Skeletal muscle satellite cell (primary cell): Measurements from ENCODE around the gene ADI1.

Source experiments
- H3K27me3 ChIP-seq: 2 replicates; pipeline ENCODE4 v1.7.0; 2013; ENCODE audit warnings: low read length; ENCODE audit not compliant: control insufficient read depth, insufficient read depth
- H3K36me3 ChIP-seq: 2 replicates; pipeline ENCODE4 v1.7.0; 2013; ENCODE audit warnings: mild to moderate bottlenecking, control low read depth, low read length; ENCODE audit not compliant: insufficient read depth
- H3K4me1 ChIP-seq: 2 replicates; pipeline ENCODE4 v1.7.0; 2013; ENCODE audit warnings: low read length; ENCODE audit not compliant: control insufficient read depth, insufficient read depth
- H3K4me2 ChIP-seq: 2 replicates; pipeline ENCODE4 v1.7.0; 2013; ENCODE audit warnings: mild to moderate bottlenecking, low read length
- H3K4me3 ChIP-seq: 2 replicates; pipeline ENCODE4 v1.7.0; 2013; ENCODE audit warnings: low read length
- H3K9ac ChIP-seq: 2 replicates; pipeline ENCODE4 v1.7.0; 2013; ENCODE audit warnings: mild to moderate bottlenecking, low read depth, low read length, moderate library complexity
- H3K9me3 ChIP-seq: replicated peaks from 2 replicates; pipeline ENCODE4 v1.7.0; 2013; ENCODE audit warnings: mild to moderate bottlenecking, control low read depth, low read length

Gene ADI1

DNA sequence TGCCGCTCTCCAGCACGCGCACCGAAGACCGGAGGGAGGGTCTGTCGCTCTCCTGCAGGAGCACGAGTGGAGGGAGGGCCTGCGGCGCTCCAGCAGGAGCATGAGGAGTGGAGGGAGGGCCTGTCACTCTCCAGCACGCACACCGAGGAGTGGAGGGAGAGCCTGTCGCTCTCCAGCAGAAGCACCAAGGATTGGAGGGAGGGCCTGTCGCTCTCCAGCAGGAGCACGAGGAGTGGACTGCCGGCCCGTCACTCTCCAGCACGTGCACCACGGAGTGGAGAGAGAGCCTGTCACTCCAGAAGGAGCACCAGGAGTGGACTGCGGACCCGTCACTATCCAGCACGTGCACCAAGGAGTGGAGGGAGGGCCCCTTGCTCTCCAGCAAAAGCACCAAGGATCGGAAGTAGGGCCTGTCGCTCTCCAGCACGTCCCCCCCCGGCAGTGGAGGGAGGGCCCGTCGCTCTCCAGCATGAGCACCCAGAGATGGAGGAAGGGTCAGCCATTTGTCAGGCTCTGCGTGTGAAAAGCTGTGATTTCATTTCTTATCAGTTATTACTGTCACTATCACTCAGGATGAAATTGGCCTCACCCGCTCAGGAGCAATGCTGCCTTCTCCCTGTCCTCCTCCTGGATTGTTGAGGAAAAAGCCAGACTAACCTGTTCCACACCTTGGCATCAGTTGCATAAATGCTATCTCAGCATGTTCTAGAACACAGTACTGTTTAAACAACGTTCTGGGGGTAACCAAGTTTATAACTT is 35.9 kb downstream of the ADI1 start:
- H3K27me3 ChIP-seq, result no peaks in the 10 kb centered on the region
- no peak overlapping the region for H3K4me2 ChIP-seq
- peaks cover 21% of the 10 kb centered on the region for H3K36me3 ChIP-seq
- peaks cover 8% of the 10 kb centered on the region for H3K4me1 ChIP-seq
- H3K4me3 ChIP-seq, result no peak overlapping the region
- no peaks in the 10 kb centered on the region for H3K9me3 ChIP-seq
- no peak overlapping the region for H3K9ac ChIP-seq

DNA sequence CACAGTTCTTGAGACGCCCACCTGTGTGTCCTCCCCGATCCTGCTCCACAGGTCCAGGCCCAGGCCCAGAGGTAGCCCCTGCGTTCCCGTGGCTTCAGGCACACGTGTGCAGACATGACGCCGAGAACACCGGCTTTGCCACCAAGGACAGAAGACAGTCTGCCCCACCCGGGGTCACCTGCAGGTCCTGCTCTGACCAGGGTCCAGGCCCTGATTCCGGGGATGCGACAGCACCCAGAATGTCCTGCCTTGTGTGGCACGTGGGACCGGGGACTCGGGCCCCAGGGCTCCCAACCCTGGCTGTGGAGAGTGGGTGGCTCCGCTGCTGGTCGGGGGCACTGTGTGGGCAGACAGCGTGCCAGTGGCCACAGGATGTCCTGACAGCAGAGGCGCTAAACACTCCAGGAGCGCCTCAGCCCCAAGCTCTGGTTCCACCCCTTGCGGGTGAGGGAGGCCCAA is 36.9 kb downstream of the ADI1 start:
- H3K4me1 ChIP-seq, result peaks cover 3% of the 10 kb centered on the region
- H3K27me3 ChIP-seq, result no peaks in the 10 kb centered on the region
- no peak overlapping the region for H3K4me2 ChIP-seq
- no peak overlapping the region for H3K9ac ChIP-seq
- no peaks in the 10 kb centered on the region for H3K9me3 ChIP-seq
- peaks cover 28% of the 10 kb centered on the region for H3K36me3 ChIP-seq
- no peak overlapping the region for H3K4me3 ChIP-seq

DNA sequence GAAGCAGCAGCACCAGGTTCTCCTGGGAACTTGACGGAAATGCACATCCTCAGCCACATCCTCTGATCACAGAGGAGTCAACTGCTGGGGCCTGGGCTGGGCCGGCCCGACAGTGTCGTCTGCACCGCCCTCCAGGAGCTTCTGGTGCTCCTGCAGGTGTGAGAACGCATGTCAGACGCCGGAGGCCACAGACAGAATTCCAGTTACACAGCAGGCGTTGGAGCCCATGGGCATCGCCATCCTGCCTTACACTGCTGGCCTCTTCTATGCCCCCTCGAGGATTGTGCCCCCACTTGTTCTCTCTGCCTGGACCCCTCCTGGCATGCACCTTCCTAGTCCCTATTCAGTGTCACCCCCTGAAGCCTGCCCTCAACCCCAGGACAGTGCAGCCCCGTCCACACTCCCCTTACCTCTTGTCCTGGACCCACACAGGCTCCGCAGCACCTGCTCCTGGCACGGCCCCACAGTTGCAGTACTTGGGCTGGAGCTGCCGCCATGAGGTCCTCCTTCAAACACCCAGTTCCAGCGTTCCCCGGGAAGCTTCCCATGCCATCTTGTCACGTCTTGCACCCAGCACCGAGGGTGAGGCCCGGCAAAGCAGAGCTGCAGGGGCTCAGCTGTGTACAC is 37.5 kb downstream of the ADI1 start:
- H3K4me2 ChIP-seq, result no peak overlapping the region
- no peak overlapping the region for H3K4me3 ChIP-seq
- no peaks in the 10 kb centered on the region for H3K27me3 ChIP-seq
- no peaks in the 10 kb centered on the region for H3K4me1 ChIP-seq
- no peak overlapping the region for H3K9ac ChIP-seq
- no peaks in the 10 kb centered on the region for H3K9me3 ChIP-seq
- H3K36me3 ChIP-seq, result peaks cover 28% of the 10 kb centered on the region

DNA sequence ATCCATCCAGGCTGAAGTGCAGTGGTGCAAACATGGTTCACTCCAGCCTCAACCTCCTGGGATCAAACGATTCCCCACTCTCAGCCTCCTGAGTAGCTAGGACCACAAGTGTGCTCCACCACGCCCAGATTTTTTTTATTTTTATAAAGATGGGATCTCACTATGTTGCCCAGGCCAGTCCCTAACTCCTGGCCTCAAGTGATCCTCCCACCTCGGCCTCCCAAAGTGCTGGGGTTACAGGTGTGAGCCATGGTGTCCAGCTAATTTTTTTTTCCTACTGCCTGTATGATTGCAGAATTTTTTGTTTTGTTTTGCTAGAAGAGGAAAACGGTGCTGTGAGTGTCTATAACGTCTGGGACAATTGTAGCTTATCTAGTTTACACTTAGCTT is 38.3 kb downstream of the ADI1 start:
- peaks cover 7% of the 10 kb centered on the region for H3K4me1 ChIP-seq
- no peak overlapping the region for H3K4me3 ChIP-seq
- H3K9ac ChIP-seq, result no peak overlapping the region
- peaks cover 28% of the 10 kb centered on the region for H3K36me3 ChIP-seq
- no peak overlapping the region for H3K4me2 ChIP-seq
- H3K27me3 ChIP-seq, result no peaks in the 10 kb centered on the region
- no peaks in the 10 kb centered on the region for H3K9me3 ChIP-seq

DNA sequence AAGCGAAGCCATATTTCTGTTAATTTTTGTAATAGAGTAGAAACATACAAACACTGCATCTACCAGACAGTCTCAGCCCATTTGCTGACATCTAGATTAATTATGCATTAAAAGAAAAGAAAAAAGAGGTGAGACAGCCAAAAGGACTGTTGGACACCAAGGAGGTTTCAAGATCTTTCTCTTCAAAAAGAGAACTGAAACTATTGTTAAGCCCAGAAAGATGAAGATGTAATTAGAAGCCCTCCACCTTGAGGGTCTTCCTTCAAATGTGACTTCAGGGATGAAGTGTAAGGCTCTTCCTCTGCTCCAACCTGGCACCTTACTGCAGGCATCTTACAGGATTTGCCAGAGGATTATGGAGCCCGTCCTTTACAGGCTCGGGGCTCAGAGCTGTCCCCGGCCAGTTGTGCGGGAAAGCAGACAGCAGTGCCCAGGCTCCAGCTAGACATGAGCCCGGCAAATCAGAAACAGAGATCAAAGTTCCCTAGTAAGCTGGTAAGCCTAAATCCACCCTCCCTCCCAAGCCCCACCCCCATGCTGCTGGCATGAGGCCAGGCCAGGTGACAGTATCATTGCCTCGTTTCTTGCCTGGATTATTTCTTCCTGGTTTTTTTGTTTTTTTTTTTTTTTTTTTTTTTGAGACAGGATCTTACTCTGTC is 38.9 kb downstream of the ADI1 start:
- H3K36me3 ChIP-seq, result peaks cover 28% of the 10 kb centered on the region
- H3K9me3 ChIP-seq, result no peaks in the 10 kb centered on the region
- H3K9ac ChIP-seq, result no peak overlapping the region
- H3K4me2 ChIP-seq, result no peak overlapping the region
- no peaks in the 10 kb centered on the region for H3K27me3 ChIP-seq
- no peak overlapping the region for H3K4me3 ChIP-seq
- peaks cover 13% of the 10 kb centered on the region for H3K4me1 ChIP-seq

DNA sequence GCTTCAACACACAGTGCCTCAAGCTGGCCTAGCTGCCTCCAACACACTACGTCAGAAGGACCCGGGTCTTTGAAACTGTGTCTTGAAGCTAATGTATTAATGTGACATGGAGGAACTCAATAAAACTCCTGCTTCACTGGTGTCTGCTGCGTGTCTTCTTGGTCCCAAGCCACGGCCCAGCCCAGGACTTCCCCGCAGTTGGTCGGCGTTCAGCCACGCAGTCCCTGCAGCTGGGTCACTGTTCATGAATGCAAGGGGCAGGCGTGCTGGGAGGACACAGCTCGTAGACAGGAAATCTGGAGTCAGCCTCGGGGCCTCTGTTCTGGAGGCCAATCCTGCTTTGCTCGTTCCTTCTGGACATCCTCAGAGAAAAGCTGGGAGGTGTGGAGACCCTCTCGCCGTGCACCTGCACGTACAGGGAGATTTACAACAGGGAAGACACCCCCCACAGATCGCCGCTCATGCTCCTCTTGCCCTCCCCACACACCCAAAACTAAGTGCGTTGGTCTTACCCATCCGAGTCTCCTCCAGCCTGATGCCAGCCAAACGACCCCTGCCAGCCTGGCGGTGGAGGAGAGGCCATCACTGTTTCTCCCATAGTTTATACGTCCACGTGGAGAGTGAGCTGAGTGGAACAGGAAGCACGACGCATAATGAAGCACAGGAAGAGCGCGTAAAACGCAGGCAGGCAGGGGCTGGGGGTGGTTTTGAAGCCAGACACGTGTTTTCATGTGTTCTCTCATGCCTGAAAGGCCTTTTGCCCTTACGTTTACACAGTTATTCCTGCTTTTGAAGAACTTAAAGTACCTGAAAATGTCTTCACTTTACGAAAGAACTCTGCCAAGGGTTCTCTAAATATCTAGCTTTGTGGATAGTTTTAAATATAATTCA is 39.7 kb downstream of the ADI1 start:
- H3K9me3 ChIP-seq, result no peaks in the 10 kb centered on the region
- H3K4me3 ChIP-seq, result no peak overlapping the region
- H3K4me2 ChIP-seq, result no peak overlapping the region
- H3K9ac ChIP-seq, result no peak overlapping the region
- H3K4me1 ChIP-seq, result peaks cover 14% of the 10 kb centered on the region
- H3K27me3 ChIP-seq, result no peaks in the 10 kb centered on the region
- peaks cover 28% of the 10 kb centered on the region for H3K36me3 ChIP-seq

DNA sequence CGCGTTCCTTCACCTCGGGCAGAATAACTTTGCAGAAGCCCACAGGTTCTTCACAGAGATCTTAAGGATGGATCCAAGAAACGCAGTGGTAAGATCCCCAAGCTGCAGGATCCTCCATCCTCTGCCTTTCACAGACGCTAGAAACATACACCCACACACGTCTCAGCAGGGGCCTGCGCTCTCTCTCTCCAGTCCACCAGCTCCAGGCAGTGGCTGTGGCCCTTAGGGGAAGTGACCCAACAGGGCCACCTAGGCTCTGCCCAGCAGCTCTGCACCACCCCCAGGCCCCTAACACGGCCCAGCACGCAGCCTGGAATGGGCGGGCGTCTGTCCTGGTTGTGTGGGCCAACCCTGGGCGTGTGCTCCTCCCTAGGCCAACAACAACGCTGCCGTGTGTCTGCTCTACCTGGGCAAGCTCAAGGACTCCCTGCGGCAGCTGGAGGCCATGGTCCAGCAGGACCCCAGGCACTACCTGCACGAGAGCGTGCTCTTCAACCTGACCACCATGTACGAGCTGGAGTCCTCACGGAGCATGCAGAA is 40.4 kb downstream of the ADI1 start:
- peaks cover 35% of the 10 kb centered on the region for H3K36me3 ChIP-seq

DNA sequence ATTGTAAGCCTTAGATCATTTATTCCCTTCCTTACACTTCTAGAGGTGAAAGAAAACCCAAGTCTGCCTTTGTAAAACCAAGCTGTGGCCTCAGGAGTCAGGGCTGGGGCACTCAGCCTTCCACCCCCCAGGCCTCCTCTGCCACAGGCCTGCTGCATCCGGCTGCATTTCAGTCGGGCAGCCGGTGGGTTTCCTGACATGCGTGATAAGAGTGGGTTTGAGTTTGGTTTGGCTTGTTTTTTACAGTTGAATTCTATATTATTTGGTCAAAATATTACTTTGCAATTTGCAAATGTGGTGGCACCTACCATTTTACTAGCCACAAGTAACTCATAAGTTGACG is 42.4 kb downstream of the ADI1 start:
- Histone ChIP-seq H3K4me1 (peaks cover 14% of the 10 kb centered on the region), H3K9ac (no peak overlapping the region), H3K4me2 (peak overlapping the region; percentile 71), H3K27me3 (no peaks in the 10 kb centered on the region), H3K36me3 (peaks cover 43% of the 10 kb centered on the region), H3K9me3 (no peaks in the 10 kb centered on the region), H3K4me3 (no peak overlapping the region)

More for the DNA sequence above, 40.4 kb downstream of the ADI1 start:
- no peaks in the 10 kb centered on the region for H3K9me3 ChIP-seq
- no peaks in the 10 kb centered on the region for H3K27me3 ChIP-seq
- no peak overlapping the region for H3K4me2 ChIP-seq
- H3K9ac ChIP-seq, result no peak overlapping the region
- H3K4me1 ChIP-seq, result peaks cover 14% of the 10 kb centered on the region
- H3K4me3 ChIP-seq, result no peak overlapping the region

DNA sequence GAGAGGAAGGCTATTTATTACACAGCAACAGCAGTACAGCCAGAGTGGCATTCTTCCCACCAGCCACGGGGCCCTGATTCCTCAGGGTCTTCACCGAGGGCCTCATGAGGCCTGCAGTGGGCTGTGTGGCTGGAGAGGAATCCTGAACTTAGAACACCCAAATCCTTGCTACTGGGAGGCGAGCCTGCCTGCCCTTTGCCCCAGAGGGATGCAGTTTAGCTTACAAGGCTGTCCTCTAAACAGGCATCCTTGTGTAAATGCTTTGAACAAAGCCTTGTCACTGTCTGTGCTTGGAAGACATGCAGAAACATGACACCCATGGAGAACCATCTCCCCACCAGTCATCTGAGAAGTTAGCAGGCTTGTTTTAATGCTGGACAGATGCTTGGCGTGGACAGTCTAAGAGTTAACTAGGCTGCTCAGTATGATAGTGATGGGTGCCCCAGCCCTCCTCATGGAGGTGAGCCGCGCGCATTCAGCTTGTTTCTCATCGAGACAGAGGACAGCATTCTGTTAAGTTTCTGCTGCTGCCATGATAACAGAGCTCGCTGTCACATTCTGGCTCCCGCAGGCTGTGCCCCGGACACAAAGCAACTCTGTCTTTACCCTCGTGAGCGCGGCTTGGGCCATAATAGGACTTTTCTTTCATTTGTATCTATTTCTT is 42.9 kb downstream of the ADI1 start:
- H3K9ac ChIP-seq, result peak overlapping the region; percentile 54
- H3K36me3 ChIP-seq, result peaks cover 43% of the 10 kb centered on the region
- H3K4me2 ChIP-seq, result peak overlapping the region; percentile 71
- no peaks in the 10 kb centered on the region for H3K9me3 ChIP-seq
- H3K4me1 ChIP-seq, result peaks cover 17% of the 10 kb centered on the region
- H3K27me3 ChIP-seq, result no peaks in the 10 kb centered on the region
- no peak overlapping the region for H3K4me3 ChIP-seq

DNA sequence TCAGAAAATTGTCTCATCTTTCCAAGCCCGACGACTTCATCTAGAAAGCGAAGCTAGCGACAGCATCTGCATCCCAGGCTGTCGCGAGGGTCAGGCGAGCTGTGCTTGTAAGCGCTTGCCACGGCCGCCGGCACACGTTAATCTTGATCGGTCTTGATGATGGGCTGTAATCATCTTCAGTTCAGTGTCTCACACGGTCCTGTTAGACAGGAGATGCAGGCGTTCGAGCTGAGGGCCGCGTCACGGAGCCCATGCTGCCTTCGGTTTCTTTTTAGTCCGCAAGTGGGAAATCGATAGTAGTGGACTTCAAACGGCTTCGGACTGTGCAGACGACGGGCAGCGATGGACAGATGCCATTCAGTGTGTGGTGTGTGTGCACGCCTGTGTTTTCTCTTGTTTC is 43.6 kb downstream of the ADI1 start:
- Histone ChIP-seq H3K4me1 (peaks cover 24% of the 10 kb centered on the region), H3K4me2 (peak overlapping the region; percentile 71), H3K9me3 (no peaks in the 10 kb centered on the region), H3K27me3 (no peaks in the 10 kb centered on the region), H3K4me3 (peak overlapping the region; percentile 38), H3K36me3 (peaks cover 43% of the 10 kb centered on the region), H3K9ac (peak overlapping the region; percentile 54)
